Peyer's patch (tissue), 4 donors: ENCODE results near the gene ZNF609. TPM values are rescaled to one million over a fixed set of nuclear protein-coding genes. Genes with fewer than 3 reads are reported as not detected.

Experiments
- DNase-seq, 3 donors: peaks; one replicate each; pipeline ENCODE4 v3.0.0-alpha.2; 2017 to 2019
- H3K27ac ChIP-seq, 4 donors: fragments of 200-600 bp; sonication (generic); one replicate each; pipeline ENCODE4 v1.5.1; 2016 to 2019
- H3K27me3 ChIP-seq, 2 donors: fragments of 200-600 bp; sonication (generic); one replicate each; pipeline ENCODE4 v1.5.1; 2019
- H3K36me3 ChIP-seq, 3 donors: fragments of 200-600 bp; sonication (generic); one replicate each; pipeline ENCODE4 v1.5.1; 2016 to 2019
- H3K4me1 ChIP-seq, 4 donors: fragments of 200-600 bp; sonication (generic); one replicate each; pipeline ENCODE4 v1.5.1; 2016 to 2019
- H3K4me3 ChIP-seq, 4 donors: fragments of 200-600 bp; sonication (generic); 1 replicate in 3 of 4; 2 replicates in 1 of 4; pipeline ENCODE4 v1.5.1; 2016 to 2019; ENCODE audit warnings: mild to moderate bottlenecking in 1 of 4
- H3K9me3 ChIP-seq, 4 donors: fragments of 200-600 bp; sonication (generic); one replicate each; pipeline ENCODE4 v1.5.1; 2016 to 2019; ENCODE audit warnings: mild to moderate bottlenecking in 1 of 4
- CTCF ChIP-seq, 6 experiments: fragments of 450-650 bp in 4 of 6; fragments of 200-600 bp in 2 of 6; sonication (generic) in 1 of 6; IDR thresholded peaks; one replicate each; pipeline ENCODE4 v1.5.1; 2017 to 2019; ENCODE audit warnings: antibody characterized with exemption in 6 of 6, mild to moderate bottlenecking in 3 of 6, moderate library complexity in 1 of 6
- POLR2A ChIP-seq, 2 donors: fragments of 450-650 bp; IDR thresholded peaks; one replicate each; pipeline ENCODE4 v1.5.1; 2017; ENCODE audit warnings: antibody characterized with exemption in 2 of 2, mild to moderate bottlenecking in 2 of 2, moderate library complexity in 2 of 2
- total RNA-seq, 4 donors: library from RNA; depleted of rRNA; stranded (reverse); fragments of >200 nt; gene quantifications; one replicate each; pipeline ENCODE4 v1.1.0, GENCODE V29; 2016

The ZNF609 gene
- total RNA-seq, 4 donors from 2014 or later, result 22.1 to 57.8 (median 36.0) TPM

- Histone ChIP-seq H3K9me3 (no peaks in the 10 kb centered on the region), H3K27me3 (no peaks in the 10 kb centered on the region), H3K27ac (no peak overlapping the region), H3K4me1 (peaks cover 2 to 56% (median 14%) of the 10 kb centered on the region in 4 donors), H3K36me3 (peaks cover 0 to 8% (median 0%) of the 10 kb centered on the region in 3 donors), H3K4me3 (no peak overlapping the region)
- DNase-seq, result no peak
- TF ChIP-seq CTCF (IDR thresholded peaks at IDR 0.05), result no peak
- TF ChIP-seq POLR2A (IDR thresholded peaks at IDR 0.05), result no peak
These were observed 6.2 kb downstream of the ZNF609 start for GRCh38 chr15:64466408-64467141.

GRCh38 chr15:64472161-64472560 lies 11.8 kb downstream of the ZNF609 start:
- H3K27me3 ChIP-seq, result no peaks in the 10 kb centered on the region
- DNase-seq, result no peak
- no peak overlapping the region for H3K4me3 ChIP-seq
- peaks cover 0 to 4% (median 0%) of the 10 kb centered on the region in 4 donors for H3K4me1 ChIP-seq
- H3K27ac ChIP-seq, result no peak overlapping the region
- H3K36me3 ChIP-seq, result peaks cover 0 to 8% (median 0%) of the 10 kb centered on the region in 3 donors
- H3K9me3 ChIP-seq, result no peaks in the 10 kb centered on the region
- no peak for TF ChIP-seq CTCF (IDR thresholded peaks at IDR 0.05)
- TF ChIP-seq POLR2A (IDR thresholded peaks at IDR 0.05), result no peak

- no peak for DNase-seq
- H3K36me3 ChIP-seq, result peaks cover 0 to 8% (median 0%) of the 10 kb centered on the region in 3 donors
- TF ChIP-seq CTCF (IDR thresholded peaks at IDR 0.05), result no peak
- TF ChIP-seq POLR2A (IDR thresholded peaks at IDR 0.05), result no peak
- H3K4me1 ChIP-seq, result no peaks in the 10 kb centered on the region
- no peaks in the 10 kb centered on the region for H3K9me3 ChIP-seq
- no peak overlapping the region for H3K27ac ChIP-seq
- no peaks in the 10 kb centered on the region for H3K27me3 ChIP-seq
- no peak overlapping the region for H3K4me3 ChIP-seq
These were observed 14.5 kb downstream of the ZNF609 start for GRCh38 chr15:64474846-64475245.

GRCh38 chr15:64476550-64476949 lies 16.2 kb downstream of the ZNF609 start:
- Histone ChIP-seq H3K9me3 (no peaks in the 10 kb centered on the region), H3K4me1 (no peaks in the 10 kb centered on the region), H3K4me3 (no peak overlapping the region), H3K27ac (no peak overlapping the region), H3K36me3 (no peaks in the 10 kb centered on the region), H3K27me3 (no peaks in the 10 kb centered on the region)
- DNase-seq, result no peak
- no peak for TF ChIP-seq POLR2A (IDR thresholded peaks at IDR 0.05)

GRCh38 chr15:64478863-64479262 lies 18.5 kb downstream of the ZNF609 start:
- Histone ChIP-seq H3K9me3 (no peaks in the 10 kb centered on the region), H3K27ac (no peak overlapping the region), H3K4me1 (no peaks in the 10 kb centered on the region), H3K4me3 (no peak overlapping the region), H3K27me3 (no peaks in the 10 kb centered on the region), H3K36me3 (no peaks in the 10 kb centered on the region)
- no peak for DNase-seq
- no peak for TF ChIP-seq CTCF (IDR thresholded peaks at IDR 0.05)
- no peak for TF ChIP-seq POLR2A (IDR thresholded peaks at IDR 0.05)

- DNase-seq, result no peak
- no peaks in the 10 kb centered on the region for H3K9me3 ChIP-seq
These were observed 20.5 kb downstream of the ZNF609 start for GRCh38 chr15:64480891-64481290.

More at GRCh38 chr15:64480891-64481290, 20.5 kb downstream of the ZNF609 start:
- no peaks in the 10 kb centered on the region for H3K36me3 ChIP-seq
- H3K4me3 ChIP-seq, result no peak overlapping the region
- TF ChIP-seq POLR2A (IDR thresholded peaks at IDR 0.05), result no peak
- no peak for TF ChIP-seq CTCF (IDR thresholded peaks at IDR 0.05)
- no peaks in the 10 kb centered on the region for H3K4me1 ChIP-seq
- H3K27ac ChIP-seq, result no peak overlapping the region
- no peaks in the 10 kb centered on the region for H3K27me3 ChIP-seq
